Transverse colon (tissue), 4 donors: Measurements from ENCODE around the gene ELAVL3.

Experiments
- CTCF ChIP-seq, 5 experiments: fragments of 200-600 bp in 3 of 5; fragments of 450-650 bp in 2 of 5; sonication (generic) in 3 of 5; IDR thresholded peaks; 1 replicate in 2 of 5; 2 replicates in 3 of 5; pipeline ENCODE4 v1.5.1; 2016 to 2017; ENCODE audit warnings: antibody characterized with exemption in 5 of 5, inconsistent platforms in 3 of 5, mild to moderate bottlenecking in 2 of 5, moderate library complexity in 1 of 5
- POLR2A ChIP-seq: fragments of 450-650 bp; IDR thresholded peaks from one replicate; pipeline ENCODE4 v1.6.1; 2016; ENCODE audit warnings: antibody characterized with exemption, mild to moderate bottlenecking, moderate library complexity
- POLR2AphosphoS5 ChIP-seq, 3 donors: sonication (generic); formaldehyde crosslinking; IDR thresholded peaks; one replicate each; pipeline ENCODE4 v1.6.1; 2016; ENCODE audit warnings: antibody characterized with exemption in 3 of 3

- no peak for TF ChIP-seq POLR2AphosphoS5 (IDR thresholded peaks at IDR 0.05)
- TF ChIP-seq CTCF (IDR thresholded peaks at IDR 0.05) = no peak
- no peak for TF ChIP-seq POLR2A
Observed at GRCh38 chr19:11457831-11458230, 23.0 kb downstream of the ELAVL3 start.
